Tibial nerve (tissue), 3 donors: ENCODE measurements around the gene RBFOX1.

ENCODE experiments used
- CTCF ChIP-seq, 5 experiments: fragments of 200-600 bp in 3 of 5; fragments of 450-650 bp in 2 of 5; sonication (generic) in 3 of 5; IDR thresholded peaks; one replicate each; pipeline ENCODE4 v1.5.1; 2016 to 2019; ENCODE audit warnings: antibody characterized with exemption in 5 of 5, mild to moderate bottlenecking in 3 of 5, moderate library complexity in 2 of 5
- POLR2A ChIP-seq, 2 donors: fragments of 450-650 bp; IDR thresholded peaks; one replicate each; pipeline ENCODE4 v1.6.1; 2017; ENCODE audit warnings: antibody characterized with exemption in 2 of 2, mild to moderate bottlenecking in 2 of 2, moderate library complexity in 2 of 2

- TF ChIP-seq CTCF (IDR thresholded peaks at IDR 0.05) (no peak), POLR2A (IDR thresholded peaks at IDR 0.05) (no peak)
Measured at GRCh38 chr16:7506363-7506762, 173.7 kb downstream of the RBFOX1 start.
